Esophagus muscularis mucosa (tissue), 4 donors: ENCODE results near the gene FGD5. TPM values are rescaled to one million over a fixed set of nuclear protein-coding genes. Genes with fewer than 3 reads are reported as not detected.

ENCODE experiments used
- DNase-seq: peaks from one replicate; pipeline ENCODE4 v3.0.0-alpha.2; 2017; ENCODE audit errors: extremely low spot score
- H3K27ac ChIP-seq, 4 donors: fragments of 200-600 bp; sonication (generic); replicated peaks in 1 of 4; 1 replicate in 3 of 4; 2 replicates in 1 of 4; pipeline ENCODE4 v1.5.1; 2016 to 2019; ENCODE audit warnings: mild to moderate bottlenecking in 1 of 4
- H3K27me3 ChIP-seq, 4 donors: fragments of 200-600 bp; sonication (generic); one replicate each; pipeline versions ENCODE4 v1.5.1 to v1.6.0; 2016 to 2019
- H3K36me3 ChIP-seq, 4 donors: fragments of 200-600 bp; sonication (generic); one replicate each; pipeline ENCODE4 v1.5.1; 2016 to 2019
- H3K4me1 ChIP-seq, 4 donors: fragments of 200-600 bp; sonication (generic); one replicate each; pipeline ENCODE4 v1.5.1; 2016 to 2019
- H3K4me3 ChIP-seq, 4 donors: fragments of 200-600 bp; sonication (generic); 1 replicate in 2 of 4; 2 replicates in 2 of 4; pipeline ENCODE4 v1.5.1; 2016 to 2019; ENCODE audit warnings: mild to moderate bottlenecking in 4 of 4, moderate library complexity in 1 of 4
- H3K9me3 ChIP-seq, 4 donors: fragments of 200-600 bp; sonication (generic); 1 replicate in 3 of 4; 2 replicates in 1 of 4; pipeline ENCODE4 v1.5.1; 2016 to 2019
- CTCF ChIP-seq, 3 experiments: fragments of 200-600 bp in 2 of 3; fragments of 450-650 bp in 1 of 3; sonication (generic) in 2 of 3; IDR thresholded peaks; one replicate each; pipeline ENCODE4 v1.5.1; 2017 to 2019; ENCODE audit warnings: antibody characterized with exemption in 3 of 3, mild to moderate bottlenecking in 2 of 3, moderate library complexity in 1 of 3
- EP300 ChIP-seq: sonication (generic); formaldehyde crosslinking; IDR thresholded peaks from one replicate; pipeline ENCODE4 v1.6.1; 2017; ENCODE audit warnings: antibody characterized with exemption
- POLR2A ChIP-seq: fragments of 450-650 bp; IDR thresholded peaks from one replicate; pipeline ENCODE4 v1.6.1; 2017; ENCODE audit warnings: antibody characterized with exemption, moderate library complexity, mild to moderate bottlenecking, low read depth
- POLR2AphosphoS5 ChIP-seq, 2 donors: sonication (generic); formaldehyde crosslinking; IDR thresholded peaks; one replicate each; pipeline ENCODE4 v1.6.1; 2017; ENCODE audit warnings: antibody characterized with exemption in 2 of 2
- WGBS: methylation state at CpG from one replicate; pipeline ENCODE4 v1.1.5; 2018; 5-methylcytosine and 5-hydroxymethylcytosine counted together
- intact Hi-C: fragments of 100-400 bp; cut with DNase I; formaldehyde crosslinking; loops from one replicate; pipeline ENCODE4 v1.15.1; 2023
- total RNA-seq, 4 donors: library from RNA; depleted of rRNA; stranded (reverse); fragments of >200 nt; gene quantifications; one replicate each; pipeline versions ENCODE4 v1.1.0 to v1.2.1, GENCODE V29; 2016

Gene FGD5
- total RNA-seq, 4 donors from 2014 or later, result 15.4 to 21.1 (median 16.1) TPM

- H3K27ac ChIP-seq, result peak overlapping the region in 3 of 4 donors; percentile 23 to 62 (median 37)
- no peak for TF ChIP-seq POLR2AphosphoS5 (IDR thresholded peaks at IDR 0.05)
- no peak for TF ChIP-seq CTCF (IDR thresholded peaks at IDR 0.05)
- TF ChIP-seq EP300, result no peak
- TF ChIP-seq POLR2A, result no peak
Measured at GRCh38 chr3:14852717-14853116, 34.0 kb downstream of the FGD5 start.

GRCh38 chr3:14853271-14853951, 34.6 kb downstream of the FGD5 start:
- TF ChIP-seq POLR2AphosphoS5 (IDR thresholded peaks at IDR 0.05) (no peak), POLR2A (no peak), CTCF (IDR thresholded peaks at IDR 0.05) (no peak), EP300 (no peak)
- Histone ChIP-seq H3K36me3 (no peaks in the 10 kb centered on the region), H3K27ac (peak overlapping the region in 2 of 4 donors; percentile 37 to 62), H3K4me1 (peaks cover 11 to 36% (median 26%) of the 10 kb centered on the region in 4 donors), H3K27me3 (peaks cover 0 to 8% (median 0%) of the 10 kb centered on the region in 4 donors), H3K9me3 (peaks cover 0 to 6% (median 0%) of the 10 kb centered on the region in 4 donors), H3K4me3 (no peak overlapping the region)
- DNase-seq, result no peak
- WGBS, result 78% methylated on average over 15 of the region's 15 CpGs
- intact Hi-C loops, result no loop called here

More at GRCh38 chr3:14852717-14853116, 34.0 kb downstream of the FGD5 start:
- Histone ChIP-seq H3K36me3 (no peaks in the 10 kb centered on the region), H3K4me1 (peaks cover 18 to 42% (median 31%) of the 10 kb centered on the region in 4 donors), H3K4me3 (no peak overlapping the region), H3K9me3 (peaks cover 0 to 6% (median 0%) of the 10 kb centered on the region in 4 donors), H3K27me3 (peaks cover 0 to 14% (median 0%) of the 10 kb centered on the region in 4 donors)
- intact Hi-C loops, result no loop called here
- no peak for DNase-seq
- 67% methylated on average over 10 of the region's 10 CpGs for WGBS

- WGBS, result 76% methylated on average over 3 of the region's 3 CpGs
- intact Hi-C loops, result no loop called here
- Histone ChIP-seq H3K9me3 (peaks cover 0 to 6% (median 0%) of the 10 kb centered on the region in 4 donors), H3K27me3 (no peaks in the 10 kb centered on the region), H3K36me3 (no peaks in the 10 kb centered on the region), H3K27ac (no peak overlapping the region), H3K4me1 (peaks cover 16 to 33% (median 25%) of the 10 kb centered on the region in 4 donors), H3K4me3 (no peak overlapping the region)
- TF ChIP-seq POLR2AphosphoS5 (IDR thresholded peaks at IDR 0.05) (no peak), EP300 (no peak)
- DNase-seq, result no peak
Measured at GRCh38 chr3:14857506-14857905, 38.7 kb downstream of the FGD5 start.

GRCh38 chr3:14858105-14858504, 39.3 kb downstream of the FGD5 start:
- intact Hi-C loops, result no loop called here
- no peak overlapping the region for H3K27ac ChIP-seq
- H3K4me1 ChIP-seq, result peaks cover 21 to 35% (median 28%) of the 10 kb centered on the region in 4 donors
- H3K4me3 ChIP-seq, result no peak overlapping the region
- TF ChIP-seq POLR2A (no peak), CTCF (IDR thresholded peaks at IDR 0.05) (no peak), POLR2AphosphoS5 (IDR thresholded peaks at IDR 0.05) (no peak), EP300 (no peak)
- H3K9me3 ChIP-seq, result peaks cover 0 to 6% (median 0%) of the 10 kb centered on the region in 4 donors
- no peaks in the 10 kb centered on the region for H3K27me3 ChIP-seq
- no peaks in the 10 kb centered on the region for H3K36me3 ChIP-seq
- DNase-seq, result no peak
- 41% methylated on average over 1 of the region's 1 CpG for WGBS

GRCh38 chr3:14859880-14860279, 41.1 kb downstream of the FGD5 start:
- Histone ChIP-seq H3K4me3 (no peak overlapping the region), H3K36me3 (peaks cover 0 to 3% (median 2%) of the 10 kb centered on the region in 4 donors), H3K9me3 (peaks cover 0 to 6% (median 0%) of the 10 kb centered on the region in 4 donors), H3K4me1 (peaks cover 25 to 38% (median 32%) of the 10 kb centered on the region in 4 donors), H3K27ac (no peak overlapping the region), H3K27me3 (no peaks in the 10 kb centered on the region)
- intact Hi-C loops, result no loop called here
- TF ChIP-seq CTCF (IDR thresholded peaks at IDR 0.05) (no peak), POLR2AphosphoS5 (IDR thresholded peaks at IDR 0.05) (no peak), POLR2A (no peak), EP300 (no peak)
- DNase-seq, result no peak
- WGBS, result 73% methylated on average over 4 of the region's 4 CpGs
